ENCODE measurements around the gene RSRC1. TPM values are rescaled to one million over a fixed set of nuclear protein-coding genes. Genes with fewer than 3 reads are reported as not detected.

Gene RSRC1
- total and polyA plus RNA-seq, 2 of the 8 experiments (the other 6 are each of a cell fraction or from before 2014, with no cell fraction given), result 2.0 to 27.9 TPM

DNA sequence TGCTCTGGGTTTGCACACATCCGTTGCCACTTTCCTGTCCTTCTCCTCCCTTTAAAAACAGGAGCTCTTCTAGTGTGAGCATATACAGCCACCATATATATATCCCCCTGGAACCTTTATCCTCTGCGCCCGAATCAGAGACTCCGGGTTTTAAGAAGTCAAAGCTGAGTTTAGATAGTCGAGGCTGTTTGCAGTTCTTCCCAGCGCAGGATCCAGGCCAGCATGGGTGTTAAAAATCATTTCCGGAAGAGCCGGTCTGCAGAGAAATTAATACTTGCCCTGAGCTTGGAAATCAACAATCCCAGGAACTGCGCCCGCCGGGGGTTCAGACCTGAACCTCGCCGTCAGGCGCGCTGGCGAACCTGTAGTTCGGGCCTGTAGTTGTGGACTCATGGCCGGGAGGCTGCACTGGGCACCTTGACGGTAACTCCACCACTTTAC is 6.0 kb upstream of the RSRC1 start:
- H3K27me3 ChIP-seq (replicated peaks in 1 of 4; ENCODE audit: control insufficient read depth in 3 of 4, extremely low read depth in 1 of 4, insufficient read depth in 3 of 4, low read length in 3 of 4), result peaks cover 72 to 99% (median 90%) of the 10 kb centered on the region in 4 experiments
- no peaks in the 10 kb centered on the region for H3K36me3 ChIP-seq (ENCODE audit: control insufficient read depth in 2 of 4, insufficient read depth in 4 of 4, low read length in 3 of 4)
- ChIA-PET CTCF (ENCODE audit: partially characterized antibody) (interaction anchor here (0.6 to 1.9 kb wide), 5 partner anchors 9 to 239 kb away, joined by 3 to 7 read pairs (median 3); no protein-coding TSS in a partner anchor), POLR2A (ENCODE audit: partially characterized antibody) (no interaction called here)
- no peak overlapping the region for H3K14ac ChIP-seq (ENCODE audit: insufficient read length)
- no peak overlapping the region for H4K91ac ChIP-seq (replicated peaks; ENCODE audit: insufficient read length, low read length)
- no peak overlapping the region for H4K5ac ChIP-seq (ENCODE audit: insufficient read length, low read depth, low read length)
- H3K23me2 ChIP-seq (ENCODE audit: low read depth, low read length), result peaks cover 27% of the 10 kb centered on the region; the same call in 1 of the 2 replicates
- H2AK5ac ChIP-seq (ENCODE audit: low read depth, low read length), result no peak overlapping the region
- no peak overlapping the region for H2BK20ac ChIP-seq (ENCODE audit: low read length)
- H2BK120ac ChIP-seq (replicated peaks; ENCODE audit: low read depth, low read length), result no peak overlapping the region
- FAIRE-seq, result no peak
- H3K4me3 ChIP-seq (ENCODE audit: extremely low read depth in 1 of 4, insufficient read depth in 2 of 4, low read depth in 3 of 4, low read length in 4 of 4), result peak overlapping the region; percentile 26 to 56 (median 30); a peak in 3 of 8 replicates
- peaks cover 2 to 16% of the 10 kb centered on the region in 2 experiments for H4K20me1 ChIP-seq (replicated peaks in 1 of 2; ENCODE audit: control insufficient read depth in 1 of 2, insufficient read depth in 2 of 2, low read length in 2 of 2)
- peak; percentile 93 for TF ChIP-seq EZH2 (IDR thresholded peaks at IDR 0.05; ENCODE audit: low read depth, low read length, severe bottlenecking)
- peak; percentile 92 for TF ChIP-seq SUZ12 (IDR thresholded peaks at IDR 0.05; ENCODE audit: low read length)
- no peak for TF ChIP-seq SRF (IDR thresholded peaks at IDR 0.05; ENCODE audit: low read depth, low read length)
- no peak for TF ChIP-seq RFX5 (IDR thresholded peaks at IDR 0.05; ENCODE audit: borderline replicate concordance, low read depth, low read length)
- TF ChIP-seq BRCA1 (IDR thresholded peaks at IDR 0.05; ENCODE audit: low read depth, low read length), result no peak
- peak; percentile 96 for TF ChIP-seq RNF2 (IDR thresholded peaks at IDR 0.05; ENCODE audit: borderline replicate concordance, low read depth, low read length, missing control alignments, poor library complexity, severe bottlenecking)
- TF ChIP-seq, protein P1, sequence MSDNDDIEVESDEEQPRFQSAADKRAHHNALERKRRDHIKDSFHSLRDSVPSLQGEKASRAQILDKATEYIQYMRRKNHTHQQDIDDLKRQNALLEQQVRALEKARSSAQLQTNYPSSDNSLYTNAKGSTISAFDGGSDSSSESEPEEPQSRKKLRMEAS (IDR thresholded peaks at IDR 0.05), result no peak
- TF ChIP-seq TEAD4 (IDR thresholded peaks at IDR 0.05; ENCODE audit: low read depth, low read length), result no peak
- TF ChIP-seq POLR2AphosphoS5 (IDR thresholded peaks at IDR 0.05; ENCODE audit: low read depth, low read length), result no peak
- TF ChIP-seq ZNF274 (IDR thresholded peaks at IDR 0.05; ENCODE audit: borderline replicate concordance, extremely low read depth, low read length), result no peak
- no peak for TF ChIP-seq CHD1 (IDR thresholded peaks at IDR 0.05; ENCODE audit: low read depth, low read length)
- no peak overlapping the region for H3K56ac ChIP-seq (replicated peaks; ENCODE audit: insufficient read length, low read depth, low read length)
- 4% methylated on average over 19 of the region's 19 CpGs; no CpG with 5 or more reads in 1 of the 2 experiments for WGBS, 2 experiments (ENCODE audit: extremely low coverage in 1 of 2, insufficient coverage in 1 of 2, insufficient read length in 1 of 2, insufficient replicate concordance in 2 of 2, low coverage in 1 of 2, low lambda C conversion rate in 2 of 2, missing lambda C conversion rate in 1 of 2)
- no peaks in the 10 kb centered on the region for H3K79me2 ChIP-seq (ENCODE audit: control insufficient read depth in 1 of 2, insufficient read depth in 2 of 2, low read length in 2 of 2)
- DNase-seq (ENCODE audit: low read depth in 1 of 2, low spot score in 2 of 2), result peak in 1 of 2 experiments; percentile 61
- no peak overlapping the region for H3K9ac ChIP-seq (replicated peaks in 1 of 4; ENCODE audit: extremely low read depth in 1 of 4, low read depth in 3 of 4, low read length in 3 of 4)
- H3K23ac ChIP-seq (ENCODE audit: insufficient read length), result no peak overlapping the region
- H3K27ac ChIP-seq (ENCODE audit: low read depth, low read length), result no peak overlapping the region
- no peak overlapping the region for H2BK15ac ChIP-seq (ENCODE audit: low read length)
- no peak overlapping the region for H3K4ac ChIP-seq (replicated peaks; ENCODE audit: insufficient read length, low read depth, low read length)
- no peaks in the 10 kb centered on the region for H3K9me3 ChIP-seq (ENCODE audit: insufficient read depth in 2 of 2, low read depth in 1 of 2, low read length in 1 of 2)
- no peak overlapping the region for H2AFZ ChIP-seq (ENCODE audit: low read length)
- no peak overlapping the region for H2BK5ac ChIP-seq (ENCODE audit: low read depth, low read length)
- no peaks in the 10 kb centered on the region for H3K79me1 ChIP-seq (ENCODE audit: low read depth, low read length)
- H3K18ac ChIP-seq (ENCODE audit: extremely low read depth, low read length), result no peak overlapping the region
- H3K4me2 ChIP-seq (ENCODE audit: insufficient read depth in 1 of 2, low read depth in 2 of 2, low read length in 2 of 2), result peak overlapping the region; percentile 76 to 99
- H2BK12ac ChIP-seq (ENCODE audit: low read depth, low read length), result no peak overlapping the region
- H3K4me1 ChIP-seq (replicated peaks in 1 of 4; ENCODE audit: control insufficient read depth in 3 of 4, insufficient read depth in 4 of 4, low read length in 3 of 4), result peaks cover 0 to 16% (median 13%) of the 10 kb centered on the region in 4 experiments; a peak in 6 of 7 replicates
- no peak overlapping the region; the same call in 1 of the 2 replicates for H4K8ac ChIP-seq (ENCODE audit: extremely low read depth, insufficient read depth, low read length)

All from H1 (cell line).